Keratinocyte (primary cell): ENCODE measurements around the gene TMC7. TPM values are rescaled to one million over a fixed set of nuclear protein-coding genes. Genes with fewer than 3 reads are reported as not detected.

Source experiments
- DNase-seq: peaks from one replicate; pipeline ENCODE4 v3.0.0-alpha.2; 2011; ENCODE audit warnings: low read depth, missing footprints, low spot score
- FAIRE-seq: peaks from 2 replicates; lab custom pipeline; 2011; peaks lifted over from hg19 to GRCh38; lab: Jason Lieb, UNC
- H2AFZ ChIP-seq: 2 replicates; pipeline ENCODE4 v1.6.0; 2012; ENCODE audit warnings: low read length, control low read depth, inconsistent platforms; ENCODE audit not compliant: control insufficient read depth
- H3K27ac ChIP-seq: 2 replicates; pipeline ENCODE4 v1.5.1; 2011; ENCODE audit warnings: low read length; ENCODE audit not compliant: control insufficient read depth, insufficient read depth
- H3K27me3 ChIP-seq: 3 replicates; pipeline ENCODE4 v1.6.0; 2011; ENCODE audit warnings: low read length; ENCODE audit not compliant: control insufficient read depth, insufficient read depth; ENCODE audit errors: extremely low read depth
- H3K36me3 ChIP-seq, 2 experiments: 2 replicates in 1 of 2; 3 replicates in 1 of 2; pipeline ENCODE4 v1.5.1; 2011; ENCODE audit warnings: low read length in 2 of 2, mild to moderate bottlenecking in 1 of 2; ENCODE audit not compliant: control insufficient read depth in 2 of 2, insufficient read depth in 2 of 2; ENCODE audit errors: extremely low read depth in 1 of 2
- H3K4me1 ChIP-seq: 3 replicates; pipeline ENCODE4 v1.5.1; 2011; ENCODE audit warnings: low read length; ENCODE audit not compliant: control insufficient read depth, insufficient read depth; ENCODE audit errors: extremely low read depth
- H3K4me2 ChIP-seq: 3 replicates; pipeline ENCODE4 v1.6.0; 2011; ENCODE audit warnings: low read depth, low read length; ENCODE audit not compliant: control insufficient read depth, insufficient read depth; ENCODE audit errors: extremely low read depth
- H3K4me3 ChIP-seq, 3 experiments: fragments of 200-600 bp in 1 of 3; sonication (generic) in 1 of 3; 2 replicates in 2 of 3; 3 replicates in 1 of 3; pipeline ENCODE4 v1.5.1; 2011 to 2016; ENCODE audit warnings: low read length in 3 of 3, mild to moderate bottlenecking in 3 of 3, control low read depth in 2 of 3, inconsistent platforms in 1 of 3, low read depth in 1 of 3, mixed read lengths in 1 of 3, mixed run types in 1 of 3, moderate library complexity in 1 of 3; ENCODE audit not compliant: control insufficient read depth in 2 of 3, insufficient read depth in 2 of 3; ENCODE audit errors: extremely low read depth in 1 of 3
- H3K79me2 ChIP-seq: 2 replicates; pipeline ENCODE4 v1.6.0; 2012; ENCODE audit warnings: low read length; ENCODE audit not compliant: control insufficient read depth, insufficient read depth
- H3K9ac ChIP-seq: 3 replicates; pipeline ENCODE4 v1.6.0; 2011; ENCODE audit warnings: low read length; ENCODE audit not compliant: control insufficient read depth, insufficient read depth; ENCODE audit errors: extremely low read depth
- H3K9me1 ChIP-seq: 3 replicates; pipeline ENCODE4 v1.6.0; 2011; ENCODE audit warnings: low read length; ENCODE audit not compliant: control insufficient read depth, insufficient read depth; ENCODE audit errors: extremely low read depth
- H3K9me3 ChIP-seq: 2 replicates; pipeline ENCODE4 v1.5.1; 2012; ENCODE audit warnings: low read depth, low read length; ENCODE audit not compliant: control insufficient read depth
- H4K20me1 ChIP-seq: 3 replicates; pipeline ENCODE4 v1.6.0; 2011; ENCODE audit warnings: low read length; ENCODE audit not compliant: control insufficient read depth, insufficient read depth; ENCODE audit errors: extremely low read depth
- EZH2 ChIP-seq: IDR thresholded peaks from one replicate; pipeline ENCODE4 v1.6.1; 2012; ENCODE audit warnings: inconsistent platforms, mild to moderate bottlenecking, low read length, moderate library complexity
- dilution Hi-C: fragments of 300-500 bp; cut with MboI; formaldehyde crosslinking; loops from one replicate; pipeline ENCODE4 v1.7.0; 2020; ENCODE audit warnings: low sequenced_read_pairs; ENCODE audit not compliant: extremely low pct_ligation_motif_present
- polyA plus RNA-seq, 5 experiments: library from polyadenylated mRNA; depleted of rRNA in 3 of 5; stranded (reverse) in 3 of 5; stranded (forward) in 1 of 5; unstranded in 1 of 5; fragments of >200 nt; gene quantifications; 1 replicate in 1 of 5; 2 replicates in 3 of 5; 3 replicates in 1 of 5; pipeline versions ENCODE4 v1.2.1 to v1.2.3, GENCODE V29; 2011 to 2012; ENCODE audit warnings: missing spikeins in 2 of 5, low read depth in 1 of 5, low replicate concordance in 1 of 5
- TF ChIP-seq, protein P1 (sequence below), 3 experiments: IDR thresholded peaks in 1 of 3; conservative IDR thresholded peaks in 1 of 3; optimal IDR thresholded peaks in 1 of 3; 2 replicates in 2 of 3; 3 replicates in 1 of 3; pipeline versions ENCODE3 to v1.5.1; 2011; ENCODE audit warnings: low read length in 3 of 3, mild to moderate bottlenecking in 3 of 3, moderate library complexity in 2 of 3, control low read depth in 1 of 3, inconsistent platforms in 1 of 3; ENCODE audit not compliant: insufficient read depth in 2 of 3; ENCODE audit errors: extremely low read depth in 1 of 3

Gene TMC7
- polyA plus RNA-seq, 1 donor (not counting 4 experiments of a cell fraction or from before 2014, with no cell fraction given) = 8.5 TPM

DNA sequence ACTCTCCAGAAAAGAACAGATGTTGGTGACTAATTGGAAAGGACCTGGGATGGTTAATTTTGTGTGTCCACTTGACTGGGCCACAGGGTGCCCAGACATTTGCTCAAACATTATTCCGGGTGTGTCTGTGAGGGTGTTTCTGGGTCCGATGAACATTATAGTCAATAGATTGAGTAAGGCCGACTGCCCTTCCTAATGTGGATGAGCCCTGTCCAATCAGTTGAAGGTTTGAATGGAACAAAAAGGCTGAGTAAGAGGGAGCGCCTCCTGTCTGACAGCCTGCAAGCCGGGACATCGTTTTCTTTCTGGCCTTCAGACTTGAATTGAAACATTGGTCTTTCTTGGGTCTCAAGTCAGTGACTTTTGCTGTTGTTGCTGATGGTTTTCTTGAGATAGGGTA is 107.2 kb downstream of the TMC7 start:
- Histone ChIP-seq H3K9me3 (no peaks in the 10 kb centered on the region), H3K4me2 (no peak overlapping the region), H2AFZ (no peak overlapping the region), H3K9ac (no peak overlapping the region), H4K20me1 (no peaks in the 10 kb centered on the region), H3K4me3 (no peak overlapping the region), H3K9me1 (no peaks in the 10 kb centered on the region), H3K79me2 (no peaks in the 10 kb centered on the region), H3K27me3 (no peaks in the 10 kb centered on the region), H3K27ac (no peak overlapping the region), H3K4me1 (peaks cover 13% of the 10 kb centered on the region), H3K36me3 (no peaks in the 10 kb centered on the region)
- dilution Hi-C loops = no loop called here
- DNase-seq (no peak), FAIRE-seq (no peak)
- TF ChIP-seq, protein P1, sequence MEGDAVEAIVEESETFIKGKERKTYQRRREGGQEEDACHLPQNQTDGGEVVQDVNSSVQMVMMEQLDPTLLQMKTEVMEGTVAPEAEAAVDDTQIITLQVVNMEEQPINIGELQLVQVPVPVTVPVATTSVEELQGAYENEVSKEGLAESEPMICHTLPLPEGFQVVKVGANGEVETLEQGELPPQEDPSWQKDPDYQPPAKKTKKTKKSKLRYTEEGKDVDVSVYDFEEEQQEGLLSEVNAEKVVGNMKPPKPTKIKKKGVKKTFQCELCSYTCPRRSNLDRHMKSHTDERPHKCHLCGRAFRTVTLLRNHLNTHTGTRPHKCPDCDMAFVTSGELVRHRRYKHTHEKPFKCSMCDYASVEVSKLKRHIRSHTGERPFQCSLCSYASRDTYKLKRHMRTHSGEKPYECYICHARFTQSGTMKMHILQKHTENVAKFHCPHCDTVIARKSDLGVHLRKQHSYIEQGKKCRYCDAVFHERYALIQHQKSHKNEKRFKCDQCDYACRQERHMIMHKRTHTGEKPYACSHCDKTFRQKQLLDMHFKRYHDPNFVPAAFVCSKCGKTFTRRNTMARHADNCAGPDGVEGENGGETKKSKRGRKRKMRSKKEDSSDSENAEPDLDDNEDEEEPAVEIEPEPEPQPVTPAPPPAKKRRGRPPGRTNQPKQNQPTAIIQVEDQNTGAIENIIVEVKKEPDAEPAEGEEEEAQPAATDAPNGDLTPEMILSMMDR (optimal IDR thresholded peaks at IDR 0.05 in 1 of 3, IDR thresholded peaks at IDR 0.05 in 1 of 3, conservative IDR thresholded peaks at IDR 0.05 in 1 of 3; ENCODE audit: extremely low read depth in 1 of 3, insufficient read depth in 2 of 3, low read length in 3 of 3) = no peak
- no peak for TF ChIP-seq EZH2

DNA sequence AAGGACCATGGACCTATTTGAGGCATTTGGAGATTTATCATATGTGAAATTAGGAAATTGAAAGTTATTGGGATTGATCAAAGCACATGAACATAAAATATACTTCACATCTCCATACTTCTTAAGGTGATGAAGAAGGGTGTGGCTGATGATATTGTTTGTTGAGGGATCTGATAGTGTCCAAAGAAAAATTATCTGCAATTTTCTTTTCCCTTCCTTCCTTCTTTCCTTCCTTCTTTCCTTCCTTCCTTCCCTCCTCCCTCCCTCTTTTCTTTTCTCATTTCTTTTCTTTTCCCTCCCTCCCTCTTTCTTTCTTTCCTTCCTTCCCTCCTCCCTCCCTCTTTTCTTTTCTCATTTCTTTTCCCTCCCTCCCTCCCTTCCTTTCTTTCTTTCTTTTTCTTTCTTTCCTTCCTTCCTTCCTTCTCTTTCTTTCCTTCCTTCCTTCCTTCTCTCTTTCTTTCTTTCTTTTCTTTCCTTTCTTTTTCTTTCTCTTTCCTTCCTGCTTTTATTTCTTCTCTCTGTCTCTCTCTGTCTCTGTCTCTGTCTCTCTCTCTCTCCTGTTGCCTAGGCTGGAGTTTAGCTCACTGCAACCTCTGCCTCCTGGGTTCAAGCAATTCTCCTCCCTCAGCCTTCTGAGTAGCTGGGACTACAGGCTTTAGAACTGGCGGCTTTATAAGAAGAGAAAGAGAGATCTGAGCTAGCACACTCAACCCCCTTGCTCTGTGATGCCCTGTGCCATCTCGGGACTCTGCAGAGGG is 109.1 kb downstream of the TMC7 start:
- no peak overlapping the region for H3K27ac ChIP-seq
- no peaks in the 10 kb centered on the region for H3K36me3 ChIP-seq
- H3K4me2 ChIP-seq = no peak overlapping the region
- H4K20me1 ChIP-seq = no peaks in the 10 kb centered on the region
- no peak for TF ChIP-seq EZH2
- TF ChIP-seq, protein P1 (optimal IDR thresholded peaks at IDR 0.05 in 1 of 3, IDR thresholded peaks at IDR 0.05 in 1 of 3, conservative IDR thresholded peaks at IDR 0.05 in 1 of 3; ENCODE audit: extremely low read depth in 1 of 3, insufficient read depth in 2 of 3, low read length in 3 of 3) = no peak
- H2AFZ ChIP-seq = no peak overlapping the region
- H3K4me1 ChIP-seq = peaks cover 10% of the 10 kb centered on the region
- H3K9me1 ChIP-seq = no peaks in the 10 kb centered on the region
- FAIRE-seq (no peak), DNase-seq (no peak)
- no peaks in the 10 kb centered on the region for H3K79me2 ChIP-seq
- no peaks in the 10 kb centered on the region for H3K27me3 ChIP-seq
- no peak overlapping the region for H3K4me3 ChIP-seq
- dilution Hi-C loops = no loop called here
- H3K9me3 ChIP-seq = no peaks in the 10 kb centered on the region
- no peak overlapping the region for H3K9ac ChIP-seq
